ENCODE results near the gene RXRA. TPM values are rescaled to one million over a fixed set of nuclear protein-coding genes. Genes with fewer than 3 reads are reported as not detected.
A peak's percentile ranks its signal among the peaks of the same experiment; 100 is the strongest.

The RXRA gene
- polyA plus RNA-seq, 1 donor from 2014 or later: 0.80 TPM

- no peak overlapping the region for H3K4me3 Mint-ChIP-seq
- H3K4me1 Mint-ChIP-seq: peaks cover 0 to 2% (median 0%) of the 10 kb centered on the region in 3 donors
- no peaks in the 10 kb centered on the region for H3K36me3 Mint-ChIP-seq
- no peak overlapping the region for H3K27ac Mint-ChIP-seq
- H3K9me3 Mint-ChIP-seq: peaks cover 0 to 11% (median 7%) of the 10 kb centered on the region in 3 donors
- H3K27me3 Mint-ChIP-seq: peaks cover 7% of the 10 kb centered on the region
Observed at GRCh38 chr9:134314950-134315715, 11.1 kb upstream of the RXRA start.

DNA sequence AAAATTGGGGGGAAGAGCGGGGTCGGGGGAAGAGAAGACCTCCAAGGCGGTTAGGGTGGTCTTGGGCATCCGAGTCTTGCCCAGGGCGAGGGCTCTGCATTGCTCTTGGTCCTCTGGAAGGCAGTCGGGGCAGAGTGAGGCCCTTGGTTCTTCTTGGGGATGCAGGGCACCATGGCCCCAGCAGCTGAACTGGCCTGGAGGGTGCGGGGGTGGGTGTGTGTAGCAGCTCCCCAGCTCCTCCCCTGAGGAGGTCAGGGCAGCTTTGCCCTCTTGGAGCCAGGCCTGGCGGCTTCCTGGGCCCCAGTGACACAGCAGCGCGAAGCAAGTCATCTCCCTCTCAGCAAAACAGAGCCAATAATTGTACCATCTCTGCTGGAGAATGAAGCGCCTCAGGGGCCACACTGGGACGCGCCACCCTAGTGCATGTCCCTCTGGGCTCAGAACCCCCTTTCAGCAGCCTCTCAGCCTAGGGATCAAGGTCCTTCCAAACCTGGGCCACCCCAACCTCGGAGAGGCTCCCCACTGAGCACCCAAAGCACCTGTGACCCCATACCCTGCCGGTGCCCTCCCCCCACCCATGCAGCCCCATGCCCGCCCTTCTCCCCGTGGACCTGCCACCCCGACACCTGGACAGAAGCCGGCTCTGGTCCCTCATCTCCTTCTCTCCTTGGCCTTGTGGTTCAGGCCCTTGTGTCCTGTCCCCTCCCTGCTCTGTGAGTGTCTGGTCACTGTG, 10.4 kb upstream of the RXRA start:
- H3K36me3 Mint-ChIP-seq: no peaks in the 10 kb centered on the region
- H3K9me3 Mint-ChIP-seq: peaks cover 0 to 11% (median 7%) of the 10 kb centered on the region in 3 donors
- H3K4me1 Mint-ChIP-seq: peaks cover 0 to 2% (median 0%) of the 10 kb centered on the region in 3 donors
- H3K27me3 Mint-ChIP-seq: peaks cover 7% of the 10 kb centered on the region
- no peak overlapping the region for H3K27ac Mint-ChIP-seq
- no peak overlapping the region for H3K4me3 Mint-ChIP-seq

- peaks cover 8% of the 10 kb centered on the region for H3K27me3 Mint-ChIP-seq
- no peak overlapping the region for H3K4me3 Mint-ChIP-seq
- peaks cover 0 to 2% (median 0%) of the 10 kb centered on the region in 3 donors for H3K4me1 Mint-ChIP-seq
- peaks cover 0 to 11% (median 7%) of the 10 kb centered on the region in 3 donors for H3K9me3 Mint-ChIP-seq
- no peak overlapping the region for H3K27ac Mint-ChIP-seq
- H3K36me3 Mint-ChIP-seq: no peaks in the 10 kb centered on the region
Observed at GRCh38 chr9:134316449-134317160, 9.7 kb upstream of the RXRA start.

DNA sequence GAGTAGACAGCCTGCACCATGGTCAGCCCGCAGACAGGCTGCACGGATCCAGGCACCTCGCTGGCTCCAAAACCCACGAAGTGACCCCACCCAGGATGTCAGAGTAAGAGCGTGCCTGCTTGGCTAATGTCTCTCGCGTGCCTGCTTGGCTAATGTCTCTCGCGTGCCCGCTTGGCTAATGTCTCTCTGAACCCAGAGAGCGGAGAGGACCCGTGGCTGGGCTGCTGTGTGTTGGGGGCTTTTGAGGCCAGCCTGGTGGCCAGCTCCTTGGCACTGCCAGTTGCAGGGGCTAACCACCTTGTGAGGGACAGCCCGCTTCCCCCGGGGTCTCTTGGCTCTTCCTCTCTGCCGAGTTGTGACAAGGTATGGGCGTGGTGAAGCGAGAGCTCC, 8.9 kb upstream of the RXRA start:
- Mint-ChIP-seq H3K36me3 (no peaks in the 10 kb centered on the region), H3K4me1 (peaks cover 0 to 2% (median 0%) of the 10 kb centered on the region in 3 donors), H3K27me3 (peaks cover 8% of the 10 kb centered on the region), H3K9me3 (peaks cover 0 to 9% (median 5%) of the 10 kb centered on the region in 3 donors), H3K27ac (no peak overlapping the region), H3K4me3 (peak overlapping the region in 1 of 4 donors; percentile 25)

- Mint-ChIP-seq H3K4me1 (peaks cover 0 to 2% (median 0%) of the 10 kb centered on the region in 3 donors), H3K4me3 (no peak overlapping the region), H3K9me3 (peaks cover 0 to 4% (median 4%) of the 10 kb centered on the region in 3 donors), H3K36me3 (no peaks in the 10 kb centered on the region), H3K27me3 (peaks cover 7% of the 10 kb centered on the region), H3K27ac (no peak overlapping the region)
Observed at GRCh38 chr9:134317790-134318414, 8.4 kb upstream of the RXRA start.

DNA sequence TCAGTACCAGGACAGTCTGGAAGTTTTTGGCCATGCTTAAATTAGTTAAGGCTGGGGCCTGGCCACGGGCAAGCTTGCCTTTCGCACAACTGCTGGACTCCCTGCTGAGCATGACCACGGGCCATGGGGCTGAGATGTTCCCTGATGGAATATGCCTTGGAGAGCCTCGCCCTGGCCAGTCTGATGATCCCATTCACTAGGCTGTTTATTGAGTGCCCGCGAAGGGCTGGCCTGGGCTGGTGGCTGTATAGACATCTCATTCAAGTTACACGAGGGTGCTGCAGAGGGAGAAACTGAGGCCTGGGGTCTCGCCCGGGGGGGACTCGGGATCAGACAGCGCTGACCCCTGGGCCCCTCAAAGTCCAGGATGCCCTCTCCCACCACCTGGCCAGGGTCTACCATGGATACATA, 7.8 kb upstream of the RXRA start:
- H3K27ac Mint-ChIP-seq: no peak overlapping the region
- peaks cover 7% of the 10 kb centered on the region for H3K27me3 Mint-ChIP-seq
- H3K9me3 Mint-ChIP-seq: peaks cover 0 to 3% (median 0%) of the 10 kb centered on the region in 3 donors
- H3K4me1 Mint-ChIP-seq: peaks cover 0 to 2% (median 1%) of the 10 kb centered on the region in 3 donors
- H3K4me3 Mint-ChIP-seq: peak overlapping the region in 1 of 4 donors; percentile 32
- no peaks in the 10 kb centered on the region for H3K36me3 Mint-ChIP-seq

- Mint-ChIP-seq H3K36me3 (no peaks in the 10 kb centered on the region), H3K27ac (no peak overlapping the region), H3K4me3 (peak overlapping the region in 1 of 4 donors; percentile 32), H3K4me1 (peaks cover 0 to 2% (median 1%) of the 10 kb centered on the region in 3 donors), H3K27me3 (peaks cover 4% of the 10 kb centered on the region), H3K9me3 (no peaks in the 10 kb centered on the region)
Observed at GRCh38 chr9:134318941-134319305, 7.3 kb upstream of the RXRA start.

- H3K4me3 Mint-ChIP-seq: no peak overlapping the region
- H3K4me1 Mint-ChIP-seq: peaks cover 0 to 4% (median 1%) of the 10 kb centered on the region in 3 donors
- no peaks in the 10 kb centered on the region for H3K36me3 Mint-ChIP-seq
- no peak overlapping the region for H3K27ac Mint-ChIP-seq
- H3K9me3 Mint-ChIP-seq: no peaks in the 10 kb centered on the region
- H3K27me3 Mint-ChIP-seq: peaks cover 4% of the 10 kb centered on the region
Observed at GRCh38 chr9:134319306-134320125, 6.7 kb upstream of the RXRA start.

GRCh38 chr9:134320126-134320867, 6.0 kb upstream of the RXRA start:
- Mint-ChIP-seq H3K27me3 (peaks cover 4% of the 10 kb centered on the region), H3K9me3 (no peaks in the 10 kb centered on the region), H3K27ac (no peak overlapping the region), H3K4me3 (no peak overlapping the region), H3K4me1 (peaks cover 0 to 6% (median 1%) of the 10 kb centered on the region in 3 donors), H3K36me3 (no peaks in the 10 kb centered on the region)

DNA sequence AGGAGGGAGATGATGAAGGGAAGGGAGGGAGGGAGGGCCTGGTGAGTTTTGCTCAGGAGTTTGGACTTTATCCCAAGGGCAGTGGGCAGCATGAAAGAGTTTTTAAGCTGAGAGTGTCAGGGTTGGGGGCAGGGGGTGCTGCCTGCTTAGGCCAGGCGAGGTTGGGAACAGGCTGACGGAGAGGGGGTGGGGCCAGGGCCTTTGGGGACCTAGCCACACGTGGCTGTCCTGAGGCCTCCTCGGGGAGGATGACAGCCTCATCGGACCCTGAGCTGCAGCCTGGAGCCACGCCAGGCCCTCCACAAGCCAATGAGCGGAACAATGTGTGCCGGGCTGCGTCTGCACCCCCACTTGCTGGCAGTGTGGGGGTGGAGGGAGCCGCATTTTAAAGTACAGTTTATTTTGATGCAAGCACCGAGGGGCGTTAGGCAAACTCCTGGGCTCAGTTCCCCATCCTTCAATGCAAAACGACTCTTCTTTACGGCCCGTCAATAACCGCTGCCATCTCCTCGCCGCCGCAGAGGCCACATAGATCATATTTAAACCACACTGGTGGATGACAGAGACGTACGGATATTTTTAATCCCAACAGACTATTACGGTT, 5.3 kb upstream of the RXRA start:
- no peak overlapping the region for H3K27ac Mint-ChIP-seq
- peaks cover 4% of the 10 kb centered on the region for H3K27me3 Mint-ChIP-seq
- peaks cover 0 to 6% (median 1%) of the 10 kb centered on the region in 3 donors for H3K4me1 Mint-ChIP-seq
- H3K36me3 Mint-ChIP-seq: no peaks in the 10 kb centered on the region
- no peaks in the 10 kb centered on the region for H3K9me3 Mint-ChIP-seq
- H3K4me3 Mint-ChIP-seq: no peak overlapping the region

DNA sequence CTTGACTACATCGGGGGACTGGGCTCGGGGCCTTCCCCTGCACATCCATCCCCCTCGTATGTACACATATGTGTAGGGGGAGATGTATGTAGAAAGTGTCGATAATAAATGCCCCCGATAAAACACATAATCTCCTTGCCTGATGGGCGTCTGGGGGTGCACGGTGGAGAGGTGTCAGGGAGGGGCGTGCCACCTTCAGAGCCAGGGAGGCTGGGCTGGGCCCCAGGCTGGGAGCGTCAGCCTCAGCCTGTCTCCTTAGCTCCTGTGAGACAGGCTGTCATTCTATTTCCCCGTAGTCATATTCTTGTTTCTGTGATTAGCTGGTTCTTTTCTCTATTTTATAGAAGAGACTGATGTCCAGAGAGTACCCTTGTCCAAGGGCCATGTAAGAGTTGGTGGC, 4.7 kb upstream of the RXRA start:
- peaks cover 4% of the 10 kb centered on the region for H3K27me3 Mint-ChIP-seq
- peak overlapping the region in 1 of 4 donors; percentile 43 for H3K4me3 Mint-ChIP-seq
- H3K27ac Mint-ChIP-seq: peak overlapping the region in 1 of 3 donors; percentile 73
- peaks cover 0 to 6% (median 1%) of the 10 kb centered on the region in 3 donors for H3K4me1 Mint-ChIP-seq
- H3K9me3 Mint-ChIP-seq: no peaks in the 10 kb centered on the region
- no peaks in the 10 kb centered on the region for H3K36me3 Mint-ChIP-seq

DNA sequence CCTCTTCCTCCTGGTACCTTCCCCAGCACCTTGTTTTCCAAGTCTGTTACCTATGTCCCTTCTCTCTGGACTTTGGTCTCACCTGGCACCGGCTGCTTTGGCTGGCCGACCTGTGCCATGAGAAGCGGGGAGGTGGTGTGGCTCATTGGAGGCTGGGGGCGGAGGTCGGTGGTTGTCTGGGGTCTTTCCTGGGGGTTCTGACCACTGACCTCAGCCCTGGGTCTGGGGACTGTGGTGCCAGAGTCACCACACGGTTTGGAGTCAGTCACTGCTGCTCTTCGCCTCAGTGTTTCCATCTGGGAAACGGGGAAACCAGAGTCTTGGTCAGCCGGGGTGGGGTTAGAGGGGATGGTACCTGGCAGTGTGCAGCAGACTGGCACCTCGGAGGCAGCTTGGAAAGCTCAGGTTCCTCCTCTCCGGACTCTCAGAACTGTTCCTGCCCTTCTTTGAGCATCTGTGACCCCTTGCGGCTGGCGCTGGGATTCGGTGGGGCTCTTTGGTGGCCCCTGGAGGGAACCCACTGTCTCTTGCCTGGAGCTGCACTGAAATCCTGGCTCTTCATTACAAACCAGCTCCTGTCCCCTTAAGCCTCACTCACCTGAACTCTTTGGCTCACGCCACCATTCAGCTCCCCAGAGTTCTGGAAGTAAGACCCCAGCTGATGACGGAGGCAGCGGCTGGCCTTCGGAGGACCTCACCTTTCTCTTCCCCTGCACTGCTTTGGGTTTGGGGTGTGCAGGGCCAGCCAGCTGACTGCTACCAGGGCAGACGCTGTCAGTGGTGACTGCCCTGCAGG, 4.1 kb upstream of the RXRA start:
- H3K27me3 Mint-ChIP-seq: peaks cover 1% of the 10 kb centered on the region
- H3K4me3 Mint-ChIP-seq: peak overlapping the region in 3 of 4 donors; percentile 21 to 43 (median 30)
- peaks cover 0 to 4% (median 1%) of the 10 kb centered on the region in 3 donors for H3K4me1 Mint-ChIP-seq
- no peaks in the 10 kb centered on the region for H3K36me3 Mint-ChIP-seq
- no peak overlapping the region for H3K27ac Mint-ChIP-seq
- H3K9me3 Mint-ChIP-seq: no peaks in the 10 kb centered on the region

Data from IgD-negative memory B cell (primary cell).